Cardiac muscle cell (in vitro differentiated cells and primary cell): Measurements from ENCODE around the gene LSM11. TPM values are rescaled to one million over a fixed set of nuclear protein-coding genes. Genes with fewer than 3 reads are reported as not detected.
A peak's percentile ranks its signal among the peaks of the same experiment; 100 is the strongest.

Experiments used
- DNase-seq, 2 donors: peaks; one replicate each; pipeline versions ENCODE4 v3.0.0 to v3.0.0-alpha.2; 2010 to 2017; ENCODE audit warnings: low read depth in 1 of 2, low spot score in 1 of 2
- H3K27ac ChIP-seq: fragments of 200-600 bp; sonication (generic); 2 replicates; pipeline ENCODE4 v1.5.1; 2016
- H3K27me3 ChIP-seq: fragments of 200-600 bp; sonication (generic); 2 replicates; pipeline ENCODE4 v1.6.0; 2016; ENCODE audit warnings: control low read depth
- H3K36me3 ChIP-seq: fragments of 200-600 bp; sonication (generic); 2 replicates; pipeline ENCODE4 v1.5.1; 2016; ENCODE audit warnings: control low read depth
- H3K4me1 ChIP-seq: fragments of 200-600 bp; sonication (generic); 2 replicates; pipeline ENCODE4 v1.8.1; 2017; ENCODE audit warnings: low read depth, mild to moderate bottlenecking, mixed run types
- H3K4me3 ChIP-seq: fragments of 200-600 bp; sonication (generic); 2 replicates; pipeline ENCODE4 v1.5.1; 2016; ENCODE audit warnings: mild to moderate bottlenecking
- H3K9me3 ChIP-seq: fragments of 200-600 bp; sonication (generic); 2 replicates; pipeline ENCODE4 v1.5.1; 2017; ENCODE audit warnings: low read depth, mild to moderate bottlenecking, control low read depth
- CTCF ChIP-seq: IDR thresholded peaks from 2 replicates; pipeline ENCODE4 v1.5.1; 2012; ENCODE audit warnings: low read depth, mild to moderate bottlenecking, low read length
- polyA plus RNA-seq: library from polyadenylated mRNA; unstranded; fragments of >200 nt; fragmentation: Nextera tagmentation; extraction: Ambion mirVana; gene quantifications from 2 replicates; pipeline ENCODE4 v1.2.1, GENCODE V29; 2016
- total RNA-seq: library from RNA; depleted of rRNA; stranded (reverse); fragments of >200 nt; gene quantifications from 2 replicates; pipeline ENCODE4 v1.2.3, GENCODE V29; 2016

The LSM11 gene
- total and polyA plus RNA-seq, 2 experiments from 2014 or later, result 1.6 to 5.5 TPM

- Histone ChIP-seq H3K4me3 (no peak overlapping the region), H3K27me3 (no peaks in the 10 kb centered on the region), H3K9me3 (no peaks in the 10 kb centered on the region), H3K27ac (no peak overlapping the region), H3K36me3 (no peaks in the 10 kb centered on the region), H3K4me1 (no peaks in the 10 kb centered on the region)
- peak; percentile 45 for TF ChIP-seq CTCF
- DNase-seq, result peak; percentile 18 to 47
Measured at GRCh38 chr5:157740229-157740610, 3.3 kb upstream of the LSM11 start.

GRCh38 chr5:157741131-157741530 is 2.4 kb upstream of the LSM11 start:
- no peaks in the 10 kb centered on the region for H3K27me3 ChIP-seq
- no peak overlapping the region for H3K4me3 ChIP-seq
- H3K9me3 ChIP-seq, result no peaks in the 10 kb centered on the region
- H3K27ac ChIP-seq, result no peak overlapping the region
- no peak for DNase-seq
- H3K4me1 ChIP-seq, result no peaks in the 10 kb centered on the region
- no peaks in the 10 kb centered on the region for H3K36me3 ChIP-seq
- no peak for TF ChIP-seq CTCF

GRCh38 chr5:157744051-157745011 is 819 bp downstream of the LSM11 start:
- no peaks in the 10 kb centered on the region for H3K27me3 ChIP-seq
- no peak for TF ChIP-seq CTCF
- H3K27ac ChIP-seq, result no peak overlapping the region
- peak in 1 of 2 donors; percentile 49 for DNase-seq
- H3K4me3 ChIP-seq, result peak overlapping the region; percentile 69
- H3K36me3 ChIP-seq, result no peaks in the 10 kb centered on the region
- no peaks in the 10 kb centered on the region for H3K4me1 ChIP-seq
- no peaks in the 10 kb centered on the region for H3K9me3 ChIP-seq

- no peak for TF ChIP-seq CTCF
Measured at GRCh38 chr5:157745041-157745456, 1.5 kb downstream of the LSM11 start.

GRCh38 chr5:157747173-157747740 is 3.7 kb downstream of the LSM11 start:
- Histone ChIP-seq H3K27ac (no peak overlapping the region), H3K9me3 (no peaks in the 10 kb centered on the region), H3K4me3 (no peak overlapping the region), H3K36me3 (no peaks in the 10 kb centered on the region), H3K4me1 (no peaks in the 10 kb centered on the region), H3K27me3 (no peaks in the 10 kb centered on the region)
- no peak for TF ChIP-seq CTCF
- DNase-seq, result no peak

More at GRCh38 chr5:157745041-157745456, 1.5 kb downstream of the LSM11 start:
- Histone ChIP-seq H3K27me3 (no peaks in the 10 kb centered on the region), H3K27ac (no peak overlapping the region), H3K4me3 (no peak overlapping the region), H3K9me3 (no peaks in the 10 kb centered on the region), H3K36me3 (no peaks in the 10 kb centered on the region), H3K4me1 (no peaks in the 10 kb centered on the region)
- DNase-seq, result no peak
